ENCODE measurements around the gene KAT2B. TPM values are rescaled to one million over a fixed set of nuclear protein-coding genes. Genes with fewer than 3 reads are reported as not detected.

The KAT2B gene
- total RNA-seq, 1 donor from 2014 or later: 8.1 TPM

- peaks cover 10% of the 10 kb centered on the region for H3K4me1 Mint-ChIP-seq (ENCODE audit: low read depth)
- H3K4me3 Mint-ChIP-seq (ENCODE audit: unreplicated experiment): no peak overlapping the region
- TF ChIP-seq CTCF (IDR thresholded peaks at IDR 0.05): no peak
These were observed 32.8 kb downstream of the KAT2B start for GRCh38 chr3:20073068-20073467.

GRCh38 chr3:20073683-20074082 lies 33.4 kb downstream of the KAT2B start:
- DNase-seq (ENCODE audit: low spot score): no peak
- Mint-ChIP-seq H3K4me3 (ENCODE audit: unreplicated experiment) (no peak overlapping the region), H3K9me3 (ENCODE audit: low read depth) (no peaks in the 10 kb centered on the region), H3K27me3 (ENCODE audit: low read depth) (no peaks in the 10 kb centered on the region), H3K36me3 (ENCODE audit: low read depth) (no peaks in the 10 kb centered on the region), H3K27ac (ENCODE audit: unreplicated experiment) (no peak overlapping the region), H3K4me1 (ENCODE audit: low read depth) (peaks cover 10% of the 10 kb centered on the region)
- TF ChIP-seq CTCF (IDR thresholded peaks at IDR 0.05): no peak

More at GRCh38 chr3:20073068-20073467, 32.8 kb downstream of the KAT2B start:
- Mint-ChIP-seq H3K36me3 (ENCODE audit: low read depth) (no peaks in the 10 kb centered on the region), H3K27me3 (ENCODE audit: low read depth) (no peaks in the 10 kb centered on the region), H3K27ac (ENCODE audit: unreplicated experiment) (no peak overlapping the region), H3K9me3 (ENCODE audit: low read depth) (no peaks in the 10 kb centered on the region)
- no peak for DNase-seq (ENCODE audit: low spot score)

- DNase-seq (ENCODE audit: low spot score): no peak
- no peak overlapping the region for H3K4me3 Mint-ChIP-seq (ENCODE audit: unreplicated experiment)
- H3K9me3 Mint-ChIP-seq (ENCODE audit: low read depth): no peaks in the 10 kb centered on the region
- H3K27ac Mint-ChIP-seq (ENCODE audit: unreplicated experiment): no peak overlapping the region
- H3K36me3 Mint-ChIP-seq (ENCODE audit: low read depth): no peaks in the 10 kb centered on the region
- no peak for TF ChIP-seq CTCF (IDR thresholded peaks at IDR 0.05)
- peaks cover 10% of the 10 kb centered on the region for H3K4me1 Mint-ChIP-seq (ENCODE audit: low read depth)
- no peaks in the 10 kb centered on the region for H3K27me3 Mint-ChIP-seq (ENCODE audit: low read depth)
These were observed 34.2 kb downstream of the KAT2B start for GRCh38 chr3:20074226-20075063.

GRCh38 chr3:20075197-20075596 lies 35.0 kb downstream of the KAT2B start:
- H3K4me1 Mint-ChIP-seq (ENCODE audit: low read depth): peaks cover 10% of the 10 kb centered on the region
- H3K4me3 Mint-ChIP-seq (ENCODE audit: unreplicated experiment): no peak overlapping the region
- no peak overlapping the region for H3K27ac Mint-ChIP-seq (ENCODE audit: unreplicated experiment)
- no peaks in the 10 kb centered on the region for H3K27me3 Mint-ChIP-seq (ENCODE audit: low read depth)
- no peaks in the 10 kb centered on the region for H3K36me3 Mint-ChIP-seq (ENCODE audit: low read depth)
- H3K9me3 Mint-ChIP-seq (ENCODE audit: low read depth): no peaks in the 10 kb centered on the region
- DNase-seq (ENCODE audit: low spot score): no peak
- no peak for TF ChIP-seq CTCF (IDR thresholded peaks at IDR 0.05)

GRCh38 chr3:20076296-20076997 lies 36.2 kb downstream of the KAT2B start:
- DNase-seq (ENCODE audit: low spot score): no peak
- no peaks in the 10 kb centered on the region for H3K27me3 Mint-ChIP-seq (ENCODE audit: low read depth)
- no peak for TF ChIP-seq CTCF (IDR thresholded peaks at IDR 0.05)
- H3K9me3 Mint-ChIP-seq (ENCODE audit: low read depth): no peaks in the 10 kb centered on the region
- H3K36me3 Mint-ChIP-seq (ENCODE audit: low read depth): no peaks in the 10 kb centered on the region
- no peak overlapping the region for H3K4me3 Mint-ChIP-seq (ENCODE audit: unreplicated experiment)
- no peak overlapping the region for H3K27ac Mint-ChIP-seq (ENCODE audit: unreplicated experiment)
- peaks cover 13% of the 10 kb centered on the region for H3K4me1 Mint-ChIP-seq (ENCODE audit: low read depth)

All from chondrocyte (in vitro differentiated cells).